Pancreas (tissue), 10 donors: Measurements from ENCODE around the gene LIN7B. TPM values are rescaled to one million over a fixed set of nuclear protein-coding genes. Genes with fewer than 3 reads are reported as not detected.

Source experiments
- ATAC-seq, 4 donors: fragments of 200-7000 bp; cut with Tn5 transposase; one replicate each; pipeline versions ENCODE4 v1.8.0 to v1.9.1; 2020; ENCODE audit warnings: mild to moderate bottlenecking in 4 of 4, moderate library complexity in 4 of 4
- DNase-seq, 6 donors: peaks; one replicate each; pipeline ENCODE4 v3.0.0-alpha.2; 2020
- FAIRE-seq: peaks from 2 replicates; lab custom pipeline; 2012; peaks lifted over from hg19 to GRCh38; lab: Jason Lieb, UNC
- H3K27ac ChIP-seq, 4 donors: fragments of 200-600 bp; sonication (generic); 1 replicate in 3 of 4; 2 replicates in 1 of 4; pipeline versions ENCODE4 v1.5.0 to v1.8.0; 2020
- H3K27me3 ChIP-seq, 4 donors: fragments of 200-600 bp; one replicate each; pipeline ENCODE4 v1.8.0; 2021
- H3K36me3 ChIP-seq, 3 donors: fragments of 200-600 bp; sonication (generic) in 1 of 3; one replicate each; pipeline versions ENCODE4 v1.5.0 to v1.8.0; 2020 to 2021
- H3K4me1 ChIP-seq, 3 donors: fragments of 200-600 bp; one replicate each; pipeline ENCODE4 v1.8.0; 2021
- H3K4me3 ChIP-seq, 4 donors: fragments of 200-600 bp; sonication (generic) in 2 of 4; one replicate each; pipeline versions ENCODE4 v1.5.0 to v1.8.0; 2020 to 2021
- H3K9me3 ChIP-seq, 4 donors: fragments of 200-600 bp; one replicate each; pipeline ENCODE4 v1.8.0; 2021
- WGBS, 2 donors: extraction: QIAGEN DNeasy Blood & Tissue Kit; methylation state at CpG; one replicate each; pipeline ENCODE4 v1.1.7; 2013; 5-methylcytosine and 5-hydroxymethylcytosine counted together
- intact Hi-C, 3 donors: fragments of 100-400 bp; cut with DNase I; formaldehyde crosslinking; loops; one replicate each; pipeline versions ENCODE4 v1.11.1 to v1.14.2; 2022
- polyA plus RNA-seq, 2 donors: library from polyadenylated mRNA; stranded (reverse); fragments of 200-250 nt; gene quantifications; one replicate each; pipeline ENCODE4 v1.2.3, GENCODE V29; 2013
- total RNA-seq, 6 donors: library from RNA; stranded (reverse); fragmentation: NEBNext Ultra II Directional in 4 of 6; extraction: Animal tissue kit (Norgen Biotek cat#: 25700) in 4 of 6; gene quantifications; one replicate each; pipeline versions ENCODE4 v1.2.1 to v1.2.4, GENCODE V29; 2021 to 2023
- TF ChIP-seq, protein P1 (sequence below), 4 donors: fragments of 200-600 bp; sonication (generic) in 3 of 4; IDR thresholded peaks; one replicate each; pipeline versions ENCODE4 v1.5.0 to v1.8.0; 2021; ENCODE audit warnings: antibody characterized with exemption in 4 of 4
- donor health status: healthy with polysubstance abuse.
- donor health status: DM: no; HTN: no; CAD: no; lungs with moderate emphysema.
- donor health status: DM: no; HTN: no; CAD: no.
- donor health status: control.
- donor health status: control.
- donor health status: Bipolar disorder and iron deficiency.
- donor health status: DM: yes; HTN: yes; CAD: no.
- donor health status: DM: no; HTN: no; CAD: no.
- donor health status: DM: no; HTN: no; CAD: no.
- donor health status: DM: yes; HTN: yes; CAD: no.

Gene LIN7B
- total and polyA plus RNA-seq, 8 donors, result 4.7 to 20.7 (median 5.7) TPM

DNA sequence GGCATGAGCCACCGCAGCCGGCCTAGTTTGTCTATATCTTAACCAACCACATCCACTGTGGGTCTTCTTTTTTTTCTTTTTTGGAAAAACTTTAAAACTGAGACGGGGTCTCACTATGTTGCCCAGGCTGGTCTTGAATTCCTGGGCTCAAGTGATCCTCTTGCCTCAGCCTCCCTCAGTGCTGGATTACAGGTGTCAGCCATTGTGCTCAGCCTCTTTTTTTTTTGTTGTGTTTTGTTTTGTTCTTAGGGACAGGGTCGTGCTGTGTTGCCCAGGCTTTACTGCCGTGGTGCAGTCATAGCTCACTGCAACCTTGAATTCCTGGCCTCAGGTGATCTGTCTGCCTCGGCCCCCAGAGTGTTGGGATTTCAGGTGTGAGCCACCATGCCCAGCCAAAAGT, 21.5 kb upstream of the LIN7B start:
- TF ChIP-seq, protein P1, sequence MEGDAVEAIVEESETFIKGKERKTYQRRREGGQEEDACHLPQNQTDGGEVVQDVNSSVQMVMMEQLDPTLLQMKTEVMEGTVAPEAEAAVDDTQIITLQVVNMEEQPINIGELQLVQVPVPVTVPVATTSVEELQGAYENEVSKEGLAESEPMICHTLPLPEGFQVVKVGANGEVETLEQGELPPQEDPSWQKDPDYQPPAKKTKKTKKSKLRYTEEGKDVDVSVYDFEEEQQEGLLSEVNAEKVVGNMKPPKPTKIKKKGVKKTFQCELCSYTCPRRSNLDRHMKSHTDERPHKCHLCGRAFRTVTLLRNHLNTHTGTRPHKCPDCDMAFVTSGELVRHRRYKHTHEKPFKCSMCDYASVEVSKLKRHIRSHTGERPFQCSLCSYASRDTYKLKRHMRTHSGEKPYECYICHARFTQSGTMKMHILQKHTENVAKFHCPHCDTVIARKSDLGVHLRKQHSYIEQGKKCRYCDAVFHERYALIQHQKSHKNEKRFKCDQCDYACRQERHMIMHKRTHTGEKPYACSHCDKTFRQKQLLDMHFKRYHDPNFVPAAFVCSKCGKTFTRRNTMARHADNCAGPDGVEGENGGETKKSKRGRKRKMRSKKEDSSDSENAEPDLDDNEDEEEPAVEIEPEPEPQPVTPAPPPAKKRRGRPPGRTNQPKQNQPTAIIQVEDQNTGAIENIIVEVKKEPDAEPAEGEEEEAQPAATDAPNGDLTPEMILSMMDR (IDR thresholded peaks at IDR 0.05), result no peak
- WGBS, 2 donors, result 91 to 92% methylated on average over 6 of the region's 6 CpGs
- DNase-seq (no peak), ATAC-seq (no peak), FAIRE-seq (no peak)
- H3K4me1 ChIP-seq, result peaks cover 0 to 7% (median 0%) of the 10 kb centered on the region in 3 donors
- no peaks in the 10 kb centered on the region for H3K27me3 ChIP-seq
- no peaks in the 10 kb centered on the region for H3K9me3 ChIP-seq
- intact Hi-C loops, result loop anchor here in 1 of 3 donors (5.0 kb wide), 1 partner anchor 110 kb away; no protein-coding TSS in a partner anchor
- peaks cover 7 to 44% (median 28%) of the 10 kb centered on the region in 3 donors for H3K36me3 ChIP-seq
- H3K27ac ChIP-seq, result no peak overlapping the region
- no peak overlapping the region for H3K4me3 ChIP-seq

DNA sequence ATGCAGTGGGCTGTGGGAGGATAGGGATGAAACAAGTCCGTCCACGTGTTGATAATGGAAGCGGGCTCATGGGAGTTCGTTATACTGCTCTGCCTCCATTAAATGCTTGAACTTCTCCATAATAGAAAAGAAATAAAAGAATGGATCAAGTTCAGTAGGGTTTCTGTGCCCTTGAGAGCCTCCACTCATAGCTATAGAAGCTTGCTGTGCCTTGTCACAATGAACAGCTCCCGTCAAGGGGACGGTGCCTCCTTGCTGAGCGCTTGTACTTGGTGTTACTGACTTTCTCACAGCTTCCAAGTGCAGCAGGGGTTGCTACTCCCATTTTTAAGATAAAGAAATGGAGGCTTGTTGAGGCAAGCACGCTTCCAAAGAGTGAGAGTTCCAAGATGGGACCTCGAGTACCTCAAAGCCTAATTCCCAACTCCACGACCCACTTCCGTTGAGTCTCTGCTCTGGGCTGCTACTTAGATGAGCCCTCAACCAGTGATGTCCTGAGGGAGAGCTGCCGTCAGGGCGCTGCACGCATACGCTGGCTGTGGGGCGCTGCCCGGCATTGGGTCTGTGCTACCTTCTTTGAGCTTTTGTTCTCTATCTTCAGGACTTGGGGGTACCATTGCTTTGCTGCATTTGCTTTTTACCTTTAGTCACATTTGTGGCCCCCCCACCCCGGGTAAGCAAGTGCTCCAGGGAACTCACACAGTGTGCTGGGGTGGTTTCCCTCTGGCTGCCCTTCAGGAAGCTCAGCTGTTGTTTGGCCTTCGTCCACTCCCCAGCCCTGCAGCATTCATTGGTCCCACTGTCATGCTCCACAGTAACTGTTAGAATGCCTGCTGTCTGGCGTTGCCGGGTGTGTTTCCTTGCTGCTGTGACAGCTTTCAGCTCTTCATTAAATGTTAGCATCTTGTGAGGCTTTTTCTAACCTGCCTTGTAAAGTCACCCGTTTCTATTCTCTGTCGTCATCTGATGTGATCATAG, 19.4 kb upstream of the LIN7B start:
- no peaks in the 10 kb centered on the region for H3K4me1 ChIP-seq
- no peaks in the 10 kb centered on the region for H3K27me3 ChIP-seq
- FAIRE-seq (no peak), DNase-seq (no peak), ATAC-seq (no peak)
- H3K4me3 ChIP-seq, result no peak overlapping the region
- H3K9me3 ChIP-seq, result no peaks in the 10 kb centered on the region
- TF ChIP-seq, protein P1 (IDR thresholded peaks at IDR 0.05), result no peak
- no peak overlapping the region for H3K27ac ChIP-seq
- peaks cover 11 to 56% (median 36%) of the 10 kb centered on the region in 3 donors for H3K36me3 ChIP-seq
- WGBS, 2 donors, result 78 to 80% methylated on average over 23 of the region's 23 CpGs
- intact Hi-C loops, result loop anchor here in 1 of 3 donors (5.0 kb wide), 1 partner anchor 108 kb away; no protein-coding TSS in a partner anchor

DNA sequence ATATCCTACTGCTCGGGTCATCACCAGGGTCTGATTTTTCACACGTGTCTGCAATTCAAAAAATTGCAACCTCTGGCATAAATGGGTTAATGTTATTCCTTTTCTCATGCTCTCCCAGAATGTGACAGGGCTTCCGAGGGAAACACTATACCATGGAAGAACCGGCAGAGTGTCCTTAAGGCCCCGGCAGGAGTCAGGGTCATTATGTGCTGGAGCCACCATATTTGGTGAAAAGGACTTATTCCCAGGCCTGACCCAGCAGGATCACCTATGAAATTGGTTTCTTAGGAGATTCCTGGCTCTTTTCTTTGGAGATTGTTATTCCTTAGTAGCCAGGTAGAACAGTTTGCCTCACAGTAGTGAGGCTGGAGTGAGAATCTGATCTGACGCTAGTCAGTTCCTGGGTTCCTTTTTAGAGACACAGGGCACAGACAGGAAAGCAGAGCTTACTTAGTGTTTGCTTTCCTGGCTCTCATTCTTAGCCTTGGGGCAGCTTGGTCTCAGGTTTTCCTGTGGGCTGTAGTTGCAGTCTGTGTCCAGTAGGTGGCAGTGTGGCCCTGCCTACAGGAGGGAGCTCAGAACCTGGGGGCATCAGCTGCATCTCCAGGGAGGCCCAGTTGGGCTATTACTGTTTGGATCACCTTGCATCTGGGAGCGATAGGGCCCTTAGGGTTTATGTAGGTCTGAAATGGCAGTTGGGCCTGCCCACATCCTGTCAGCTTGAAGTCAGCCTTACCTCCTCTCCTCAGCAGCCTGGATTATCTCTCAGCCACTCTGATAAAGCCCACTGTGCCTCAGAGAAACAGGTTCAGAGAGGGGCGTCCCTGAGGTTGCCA, 16.5 kb upstream of the LIN7B start:
- Histone ChIP-seq H3K27me3 (no peaks in the 10 kb centered on the region), H3K4me1 (no peaks in the 10 kb centered on the region), H3K27ac (no peak overlapping the region), H3K4me3 (no peak overlapping the region), H3K9me3 (no peaks in the 10 kb centered on the region), H3K36me3 (peaks cover 3 to 54% (median 27%) of the 10 kb centered on the region in 3 donors)
- DNase-seq, result peak; percentile 53 to 82 (median 75)
- TF ChIP-seq, protein P1 (IDR thresholded peaks at IDR 0.05), result peak; percentile 97 to 99 (median 98)
- intact Hi-C loops, result no loop called here
- no peak for FAIRE-seq
- WGBS, 2 donors, result 32 to 38% methylated on average over 8 of the region's 8 CpGs
- peak; percentile 63 to 96 (median 88) for ATAC-seq

DNA sequence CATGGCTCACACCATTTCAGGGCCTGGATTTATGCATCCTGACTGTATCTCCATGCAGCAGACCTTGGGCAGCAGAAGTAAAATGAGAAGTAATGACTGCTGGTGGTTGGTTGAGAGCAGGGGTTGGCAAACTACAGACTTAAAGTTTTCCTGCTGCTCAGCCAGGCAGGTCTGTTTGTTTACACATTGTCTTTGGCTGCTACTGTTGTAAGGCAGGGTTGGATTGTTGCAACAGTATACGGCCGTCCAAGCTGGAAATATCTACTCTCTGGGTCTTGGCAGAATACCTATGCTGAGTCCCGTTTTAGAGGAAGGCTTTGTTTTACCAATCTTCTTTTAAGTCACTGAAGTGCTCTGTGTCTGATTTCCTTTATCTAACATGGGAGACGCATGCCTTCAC, 15.4 kb upstream of the LIN7B start:
- no peaks in the 10 kb centered on the region for H3K27me3 ChIP-seq
- H3K4me3 ChIP-seq, result no peak overlapping the region
- intact Hi-C loops, result no loop called here
- no peaks in the 10 kb centered on the region for H3K9me3 ChIP-seq
- no peak for DNase-seq
- FAIRE-seq, result no peak
- H3K27ac ChIP-seq, result no peak overlapping the region
- peaks cover 3 to 56% (median 24%) of the 10 kb centered on the region in 3 donors for H3K36me3 ChIP-seq
- WGBS, 2 donors, result 49 to 54% methylated on average over 4 of the region's 4 CpGs
- H3K4me1 ChIP-seq, result no peaks in the 10 kb centered on the region
- TF ChIP-seq, protein P1 (IDR thresholded peaks at IDR 0.05), result no peak
- peak in 1 of 4 donors; percentile 7 for ATAC-seq
